ENCODE results near the gene KAZN.

KAZN gene

GRCh38 chr1:14932034-14932638 lies 333.7 kb downstream of the KAZN start:
- no peak overlapping the region for H3K27ac ChIP-seq

GRCh38 chr1:14934867-14935266 lies 336.4 kb downstream of the KAZN start:
- Histone ChIP-seq H3K27ac (no peak overlapping the region), H3K4me3 (ENCODE audit: low read depth in 1 of 2, low read length in 1 of 2) (no peak overlapping the region), H3K36me3 (no peaks in the 10 kb centered on the region), H3K4me1 (ENCODE audit: control insufficient read depth in 1 of 2, insufficient read depth in 1 of 2, low read depth in 1 of 2, low read length in 1 of 2) (peaks cover 0 to 12% of the 10 kb centered on the region in 2 experiments), H3K9me3 (no peaks in the 10 kb centered on the region), H3K27me3 (no peaks in the 10 kb centered on the region)
- no peak for TF ChIP-seq CTCF (IDR thresholded peaks at IDR 0.05)

More at GRCh38 chr1:14932034-14932638, 333.7 kb downstream of the KAZN start:
- Histone ChIP-seq H3K27me3 (peaks cover 25% of the 10 kb centered on the region), H3K36me3 (no peaks in the 10 kb centered on the region), H3K4me3 (ENCODE audit: low read depth in 1 of 2, low read length in 1 of 2) (no peak overlapping the region), H3K9me3 (no peaks in the 10 kb centered on the region), H3K4me1 (ENCODE audit: control insufficient read depth in 1 of 2, insufficient read depth in 1 of 2, low read depth in 1 of 2, low read length in 1 of 2) (peaks cover 0 to 15% of the 10 kb centered on the region in 2 experiments)
- no peak for TF ChIP-seq CTCF (IDR thresholded peaks at IDR 0.05)

- Histone ChIP-seq H3K36me3 (no peaks in the 10 kb centered on the region), H3K27me3 (no peaks in the 10 kb centered on the region), H3K27ac (no peak overlapping the region), H3K4me1 (ENCODE audit: control insufficient read depth in 1 of 2, insufficient read depth in 1 of 2, low read depth in 1 of 2, low read length in 1 of 2) (peaks cover 0 to 16% of the 10 kb centered on the region in 2 experiments), H3K4me3 (ENCODE audit: low read depth in 1 of 2, low read length in 1 of 2) (no peak overlapping the region), H3K9me3 (no peaks in the 10 kb centered on the region)
- TF ChIP-seq CTCF (IDR thresholded peaks at IDR 0.05), result no peak
Observed at GRCh38 chr1:14936815-14937214, 338.3 kb downstream of the KAZN start.

GRCh38 chr1:14937288-14937949 lies 338.9 kb downstream of the KAZN start:
- no peak overlapping the region for H3K4me3 ChIP-seq (ENCODE audit: low read depth in 1 of 2, low read length in 1 of 2)
- H3K36me3 ChIP-seq, result no peaks in the 10 kb centered on the region
- H3K27ac ChIP-seq, result no peak overlapping the region
- H3K4me1 ChIP-seq (ENCODE audit: control insufficient read depth in 1 of 2, insufficient read depth in 1 of 2, low read depth in 1 of 2, low read length in 1 of 2), result peaks cover 0 to 16% of the 10 kb centered on the region in 2 experiments
- no peaks in the 10 kb centered on the region for H3K9me3 ChIP-seq
- no peaks in the 10 kb centered on the region for H3K27me3 ChIP-seq
- TF ChIP-seq CTCF (IDR thresholded peaks at IDR 0.05), result no peak

- Histone ChIP-seq H3K27me3 (no peaks in the 10 kb centered on the region), H3K4me1 (ENCODE audit: control insufficient read depth in 1 of 2, insufficient read depth in 1 of 2, low read depth in 1 of 2, low read length in 1 of 2) (peaks cover 0 to 16% of the 10 kb centered on the region in 2 experiments), H3K4me3 (ENCODE audit: low read depth in 1 of 2, low read length in 1 of 2) (no peak overlapping the region), H3K27ac (no peak overlapping the region), H3K9me3 (no peaks in the 10 kb centered on the region), H3K36me3 (no peaks in the 10 kb centered on the region)
- no peak for TF ChIP-seq CTCF (IDR thresholded peaks at IDR 0.05)
Observed at GRCh38 chr1:14939527-14940284, 341.2 kb downstream of the KAZN start.
